NT2/D1 (cell line): ENCODE measurements around the gene PHF21B.
A peak's percentile ranks its signal among the peaks of the same experiment; 100 is the strongest.

ENCODE experiments used
- DNase-seq: peaks from one replicate; pipeline ENCODE4 v3.0.0-alpha.2; 2011; ENCODE audit warnings: low read depth, low spot score
- H3K27me3 ChIP-seq: 2 replicates; pipeline ENCODE4 v1.6.0; 2011; ENCODE audit warnings: mild to moderate bottlenecking; ENCODE audit not compliant: insufficient read length, insufficient read depth
- H3K36me3 ChIP-seq: 2 replicates; pipeline ENCODE4 v1.6.1; 2011; ENCODE audit warnings: mild to moderate bottlenecking, low read length, mixed read lengths; ENCODE audit not compliant: insufficient read depth, insufficient read length
- H3K4me1 ChIP-seq: 2 replicates; pipeline ENCODE4 v1.5.1; 2011; ENCODE audit not compliant: insufficient read depth, insufficient read length
- H3K4me3 ChIP-seq: 2 replicates; pipeline ENCODE4 v1.5.1; 2011; ENCODE audit warnings: low read depth; ENCODE audit not compliant: insufficient read length
- H3K9ac ChIP-seq: 2 replicates; pipeline ENCODE4 v1.6.0; 2011; ENCODE audit warnings: low read depth; ENCODE audit not compliant: insufficient read length
- H3K9me3 ChIP-seq: 2 replicates; pipeline ENCODE4 v1.5.1; 2011; ENCODE audit warnings: mild to moderate bottlenecking, low read length; ENCODE audit not compliant: insufficient read depth
- SUZ12 ChIP-seq: IDR thresholded peaks from 2 replicates; pipeline ENCODE4 v1.6.1; 2011; ENCODE audit not compliant: insufficient read length, insufficient read depth; ENCODE audit errors: extremely low read depth
- YY1 ChIP-seq: IDR thresholded peaks from 2 replicates; pipeline ENCODE4 v1.6.1; 2011; ENCODE audit not compliant: insufficient read length, insufficient read depth
- ZNF274 ChIP-seq: IDR thresholded peaks from 2 replicates; pipeline ENCODE4 v1.6.1; 2011; ENCODE audit warnings: mild to moderate bottlenecking, low read depth, low read length

PHF21B gene

DNA sequence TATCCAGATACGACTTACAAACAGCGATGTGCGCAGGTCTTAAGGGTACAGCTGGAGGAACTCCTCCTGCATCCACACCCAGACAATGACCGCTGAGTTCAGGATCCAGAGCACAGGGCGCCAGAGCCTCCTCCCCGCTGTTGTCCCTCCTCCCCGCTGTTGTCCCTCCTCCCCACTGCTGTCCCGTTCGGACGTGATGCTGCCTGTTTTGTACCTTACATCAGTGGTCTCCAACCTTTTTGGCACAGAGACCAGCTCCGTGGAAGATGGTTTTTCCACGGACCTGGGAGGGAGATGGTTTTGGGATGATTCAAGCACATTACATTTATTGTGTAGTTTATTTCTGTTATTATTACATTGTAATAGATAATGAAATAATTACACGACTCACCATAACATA is 62.0 kb downstream of the PHF21B start:
- Histone ChIP-seq H3K9ac (no peak overlapping the region), H3K9me3 (peaks cover 7% of the 10 kb centered on the region; the same call in 1 of the 2 replicates), H3K4me1 (peaks cover 6% of the 10 kb centered on the region), H3K36me3 (no peaks in the 10 kb centered on the region), H3K27me3 (no peaks in the 10 kb centered on the region), H3K4me3 (no peak overlapping the region)
- no peak for DNase-seq
- TF ChIP-seq ZNF274 (no peak), YY1 (no peak), SUZ12 (no peak)

DNA sequence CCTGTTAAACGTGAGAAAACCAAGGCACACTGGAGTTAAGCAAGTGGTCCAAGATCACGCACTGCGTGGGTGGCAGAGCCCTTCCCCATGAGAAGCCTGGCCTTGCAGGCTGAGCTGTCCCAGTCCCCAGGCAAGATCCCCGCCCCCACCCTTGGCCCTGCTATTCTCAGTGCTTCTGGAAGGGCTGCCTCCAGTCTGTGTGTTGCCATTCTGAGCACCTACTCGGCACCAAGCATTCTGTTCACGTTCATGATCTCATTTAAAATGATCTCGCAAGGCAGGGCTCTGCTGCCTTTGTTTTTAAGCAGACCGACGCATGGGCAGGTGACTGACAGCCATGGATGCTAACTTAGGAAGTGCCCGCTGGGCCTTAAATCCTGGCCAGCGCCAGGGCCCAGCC is 62.8 kb downstream of the PHF21B start:
- Histone ChIP-seq H3K4me1 (peaks cover 9% of the 10 kb centered on the region), H3K27me3 (no peaks in the 10 kb centered on the region), H3K36me3 (no peaks in the 10 kb centered on the region), H3K4me3 (no peak overlapping the region), H3K9me3 (peaks cover 7% of the 10 kb centered on the region; the same call in 1 of the 2 replicates), H3K9ac (no peak overlapping the region)
- TF ChIP-seq SUZ12 = no peak
- TF ChIP-seq YY1 = no peak
- no peak for TF ChIP-seq ZNF274
- no peak for DNase-seq

DNA sequence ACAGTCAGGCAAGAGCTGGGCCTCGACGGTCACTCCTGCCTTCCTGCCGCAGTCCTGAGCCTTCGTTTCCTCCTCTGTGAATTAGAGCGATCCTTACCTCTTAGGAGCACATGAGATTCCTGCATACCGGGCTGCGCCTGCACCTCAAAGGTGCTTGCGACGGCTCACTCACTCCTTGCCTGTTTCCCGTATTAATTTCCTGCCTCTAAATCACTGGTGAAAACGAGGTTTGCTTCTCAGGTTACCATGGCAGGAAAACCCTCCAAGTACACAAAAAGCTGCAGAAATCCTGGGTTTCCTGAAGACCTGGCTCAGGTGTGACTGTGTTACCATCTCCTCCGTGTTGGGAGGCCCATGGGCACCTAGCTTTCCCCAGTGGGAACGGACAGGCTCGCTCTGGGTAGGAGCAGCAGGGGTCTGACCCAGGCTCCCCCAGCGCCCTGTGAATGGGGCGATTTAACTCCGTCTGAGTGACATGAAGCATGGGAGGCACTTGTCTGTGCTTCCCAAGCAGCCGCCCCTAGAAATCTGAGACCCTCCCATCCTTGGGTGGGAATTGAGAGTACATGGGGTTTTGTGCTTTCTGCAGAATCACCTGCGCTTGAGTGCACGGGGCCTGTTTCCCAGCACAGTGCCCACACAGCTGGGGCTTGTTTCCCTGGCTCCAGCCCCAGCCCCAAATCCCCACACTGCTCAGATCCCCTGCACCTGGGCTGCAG is 64.8 kb downstream of the PHF21B start:
- Histone ChIP-seq H3K4me1 (peaks cover 15% of the 10 kb centered on the region), H3K4me3 (no peak overlapping the region), H3K9me3 (no peaks in the 10 kb centered on the region), H3K36me3 (no peaks in the 10 kb centered on the region), H3K27me3 (no peaks in the 10 kb centered on the region), H3K9ac (no peak overlapping the region)
- no peak for TF ChIP-seq SUZ12
- TF ChIP-seq ZNF274 = no peak
- TF ChIP-seq YY1 = no peak
- DNase-seq = no peak

- Histone ChIP-seq H3K27me3 (no peaks in the 10 kb centered on the region), H3K9me3 (no peaks in the 10 kb centered on the region), H3K4me3 (no peak overlapping the region), H3K36me3 (no peaks in the 10 kb centered on the region), H3K9ac (no peak overlapping the region), H3K4me1 (peaks cover 25% of the 10 kb centered on the region)
- TF ChIP-seq ZNF274 (no peak), YY1 (no peak), SUZ12 (no peak)
- DNase-seq = no peak
These were observed 66.0 kb downstream of the PHF21B start for GRCh38 chr22:44943701-44944324.

- TF ChIP-seq ZNF274 (no peak), SUZ12 (no peak), YY1 (no peak)
- Histone ChIP-seq H3K9me3 (no peaks in the 10 kb centered on the region), H3K36me3 (no peaks in the 10 kb centered on the region), H3K27me3 (no peaks in the 10 kb centered on the region), H3K4me3 (no peak overlapping the region), H3K4me1 (peaks cover 26% of the 10 kb centered on the region), H3K9ac (no peak overlapping the region)
- no peak for DNase-seq
These were observed 66.7 kb downstream of the PHF21B start for GRCh38 chr22:44942979-44943700.

DNA sequence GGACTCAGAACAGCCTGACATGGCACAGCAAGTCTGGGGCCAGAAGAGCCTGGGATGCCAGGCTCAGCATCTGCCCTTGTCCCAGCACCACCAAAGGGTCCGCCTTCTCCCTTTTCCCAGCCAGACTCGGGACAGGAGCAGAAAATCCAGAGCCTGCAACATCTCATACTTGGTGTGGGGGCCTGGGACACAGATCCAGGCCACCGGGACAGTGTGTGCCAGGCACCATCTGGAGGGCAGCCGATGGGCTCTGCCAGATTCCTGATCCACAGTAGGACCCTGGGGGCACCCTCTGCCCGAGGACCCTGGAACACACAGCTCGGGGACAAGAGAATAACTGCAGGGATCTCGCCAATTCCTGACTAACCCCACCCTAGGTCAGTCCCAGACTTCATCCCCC is 67.7 kb downstream of the PHF21B start:
- no peak for TF ChIP-seq SUZ12
- no peak for TF ChIP-seq ZNF274
- no peak for DNase-seq
- no peaks in the 10 kb centered on the region for H3K9me3 ChIP-seq
- no peaks in the 10 kb centered on the region for H3K27me3 ChIP-seq
- H3K36me3 ChIP-seq = no peaks in the 10 kb centered on the region
- peak overlapping the region; percentile 26 for H3K9ac ChIP-seq
- no peak overlapping the region for H3K4me3 ChIP-seq
- H3K4me1 ChIP-seq = peaks cover 26% of the 10 kb centered on the region

GRCh38 chr22:44941207-44941606 is 68.6 kb downstream of the PHF21B start:
- Histone ChIP-seq H3K4me1 (peaks cover 26% of the 10 kb centered on the region), H3K9me3 (no peaks in the 10 kb centered on the region), H3K4me3 (no peak overlapping the region), H3K27me3 (no peaks in the 10 kb centered on the region), H3K36me3 (no peaks in the 10 kb centered on the region), H3K9ac (no peak overlapping the region)
- no peak for DNase-seq
- no peak for TF ChIP-seq YY1
- no peak for TF ChIP-seq SUZ12
- no peak for TF ChIP-seq ZNF274
